GM18858 (cell line): ENCODE results near the gene C19orf67.

ENCODE experiments used
- ATAC-seq: cut with Tn5 transposase; IDR thresholded peaks from one replicate; pipeline ENCODE4 v1.9.1; 2021; ENCODE audit not compliant: unreplicated experiment

Gene C19orf67

DNA sequence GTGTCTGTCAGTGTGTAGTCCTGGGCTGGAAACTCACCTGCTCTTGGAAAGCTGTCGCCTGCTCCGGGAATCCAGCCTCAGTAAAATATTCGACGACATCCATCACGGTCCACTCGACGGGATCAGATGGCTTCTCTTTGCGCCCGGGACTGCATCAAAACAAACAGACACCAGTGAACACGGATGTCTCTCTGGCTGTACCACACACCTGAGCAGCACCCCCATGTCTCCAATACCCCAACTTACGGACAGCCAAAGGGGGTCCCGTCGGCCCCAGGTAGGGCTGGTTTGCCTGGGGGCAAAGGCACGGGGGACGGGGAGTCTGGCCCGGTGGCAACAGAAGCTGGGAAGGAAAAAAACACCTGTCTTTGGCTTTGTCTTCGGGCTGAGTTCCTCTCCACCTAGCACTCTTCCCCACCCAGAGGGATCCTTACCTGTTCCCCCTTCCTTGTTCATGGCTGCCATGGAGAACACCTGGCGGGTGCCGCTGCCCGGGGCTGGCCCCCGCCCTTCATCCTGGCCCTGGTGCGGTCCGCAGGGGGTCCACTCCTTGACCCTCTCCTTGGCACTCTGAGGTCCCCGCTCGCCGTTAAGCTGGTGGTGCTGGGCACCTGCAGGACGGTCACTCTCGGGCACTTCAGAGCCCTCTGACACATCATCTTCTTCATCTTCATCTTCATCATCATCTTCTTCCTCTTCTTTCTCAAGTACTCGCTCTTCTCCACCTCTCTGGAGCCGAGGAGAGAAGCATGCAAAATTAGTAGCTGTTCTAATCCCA lies 3.2 kb upstream of the C19orf67 start:
- no peak for ATAC-seq

DNA sequence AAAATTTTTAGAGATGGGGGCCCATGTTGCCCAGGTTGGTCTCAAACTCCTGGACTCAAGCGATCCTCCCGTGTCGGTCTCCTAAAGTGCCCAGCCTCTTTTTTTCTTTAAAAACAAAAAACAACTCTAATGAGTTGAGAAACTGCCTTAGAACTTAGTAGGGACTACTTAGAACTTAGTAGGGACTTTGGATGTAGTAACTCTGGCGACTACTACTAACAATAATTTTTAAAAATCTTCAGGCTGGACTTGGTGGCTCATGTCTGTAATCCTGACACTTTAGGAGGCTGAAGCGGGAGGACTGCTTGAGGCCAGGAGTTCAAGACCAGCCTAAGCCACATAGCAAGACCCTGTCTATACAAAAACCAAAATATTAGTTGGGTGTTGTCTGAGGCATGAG lies 515 bp upstream of the C19orf67 start:
- no peak for ATAC-seq

DNA sequence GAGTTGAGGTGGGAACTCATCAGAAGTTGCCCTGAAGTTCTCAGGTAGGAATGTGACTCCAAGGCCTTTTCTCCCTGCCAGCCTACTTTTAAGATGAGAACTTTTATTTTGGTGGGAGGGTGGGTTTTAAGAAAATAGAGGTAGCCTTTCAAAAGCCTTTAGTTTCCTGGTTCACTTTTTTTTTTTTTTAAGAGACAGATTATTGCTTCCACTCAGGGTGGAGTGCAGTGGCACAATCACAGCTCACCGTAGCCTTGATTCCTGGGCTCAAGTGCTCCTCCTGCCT lies 3.0 kb downstream of the C19orf67 start:
- no peak for ATAC-seq

DNA sequence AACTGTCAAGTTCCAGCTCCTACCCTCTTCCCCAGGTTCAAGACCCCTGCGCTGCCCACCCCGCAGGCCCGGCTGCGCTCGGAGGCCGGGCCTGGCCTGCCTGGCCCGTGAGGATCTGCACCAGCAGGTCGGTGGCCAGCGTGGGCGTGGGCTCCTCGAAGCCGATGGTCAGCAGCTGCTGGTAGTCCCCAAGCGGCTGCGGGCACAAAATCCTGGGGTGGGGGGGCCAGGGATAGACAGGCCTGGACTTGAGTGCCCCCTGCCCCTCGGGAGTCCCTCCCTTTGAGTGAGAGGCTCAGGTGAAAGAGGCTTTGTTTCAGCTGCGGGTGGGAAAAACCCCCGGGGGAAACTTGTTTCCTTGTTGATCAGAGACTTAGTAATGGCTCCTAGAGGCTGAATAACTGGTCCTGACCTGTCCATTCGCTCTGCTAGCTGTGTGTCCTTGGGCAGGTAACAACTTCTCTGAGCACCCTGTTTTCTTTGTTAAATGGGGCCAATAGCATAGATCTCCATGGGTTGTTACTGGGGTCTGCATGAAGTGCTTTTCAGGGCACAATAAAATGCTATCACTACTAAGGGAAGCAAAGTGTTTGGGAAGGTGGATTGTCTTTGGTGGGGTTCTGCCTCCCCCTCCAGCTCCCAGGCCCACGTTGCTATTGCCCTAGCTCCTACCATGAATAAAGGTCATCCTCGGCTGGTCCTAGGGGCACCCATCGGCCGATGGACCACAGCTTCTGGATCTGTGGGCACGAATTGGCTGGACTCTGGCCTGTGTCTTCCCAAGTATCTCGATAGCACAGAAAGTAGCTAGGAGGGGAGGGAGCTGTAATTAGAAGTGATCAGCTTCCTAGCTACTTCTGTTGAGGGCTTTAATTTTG lies 3.5 kb downstream of the C19orf67 start:
- peak; percentile 14 for ATAC-seq

DNA sequence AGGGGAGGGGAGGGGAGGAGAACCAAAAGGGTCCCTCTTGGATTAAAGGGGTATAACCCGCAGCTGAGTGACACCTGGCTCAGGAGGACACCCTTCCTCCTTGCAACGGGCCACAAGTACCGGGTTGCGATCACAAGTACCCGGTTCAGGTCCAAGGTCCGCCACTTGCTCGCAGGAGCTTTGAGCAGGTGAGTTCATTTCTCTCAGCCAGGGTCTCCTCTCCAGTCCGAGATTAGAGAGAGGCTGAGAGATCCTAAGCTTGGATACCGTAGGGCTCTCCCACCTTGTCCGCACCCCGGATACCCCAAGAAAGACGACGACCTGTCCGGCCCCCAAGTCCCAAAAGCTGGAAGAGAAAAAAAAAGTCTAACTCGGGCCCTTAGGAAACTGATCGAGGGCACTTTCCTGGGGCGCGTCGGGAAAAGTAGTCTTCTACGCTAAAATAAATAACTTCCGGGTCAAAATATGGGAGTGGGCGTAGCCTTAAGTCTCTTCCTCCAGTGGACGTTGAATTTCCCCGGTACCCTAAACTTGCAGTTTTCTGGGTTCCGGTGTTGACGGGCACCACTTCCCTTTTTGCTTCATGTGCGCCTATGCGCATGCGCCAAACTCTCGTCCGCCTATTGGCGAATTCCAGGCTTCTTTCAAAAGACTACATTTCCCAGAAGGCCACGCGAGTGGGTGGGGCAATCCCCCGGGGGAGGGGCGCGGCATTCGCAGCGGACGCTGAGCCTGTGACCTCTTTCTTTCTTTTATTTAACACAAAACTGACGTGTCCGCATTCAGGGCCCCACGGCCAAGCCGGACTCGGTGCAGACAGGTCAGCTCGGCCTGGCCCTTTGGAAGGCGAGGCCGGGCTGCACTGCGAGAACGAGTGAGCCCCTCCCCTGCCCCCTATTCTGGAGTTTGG lies 4.4 kb downstream of the C19orf67 start:
- peak; percentile 79 for ATAC-seq

DNA sequence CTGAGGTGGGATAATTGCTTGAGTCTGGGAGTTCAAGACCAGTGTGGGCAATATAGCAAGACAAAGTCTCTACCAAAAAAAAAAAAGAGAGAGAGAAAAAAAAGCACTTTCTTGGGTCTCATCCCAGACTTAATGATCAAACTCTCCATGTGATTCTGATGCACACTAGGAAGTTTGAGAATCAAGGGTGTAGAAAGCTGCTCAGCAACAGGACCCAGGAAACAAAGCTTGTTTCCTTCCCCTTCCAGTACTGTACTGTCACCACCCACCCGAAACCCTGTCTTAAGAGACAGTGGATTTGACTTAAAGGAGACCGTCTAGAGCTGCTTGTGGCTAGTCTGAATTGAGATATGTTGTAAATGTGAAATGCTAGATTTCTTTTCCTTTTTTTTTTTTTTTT lies 7.2 kb downstream of the C19orf67 start:
- ATAC-seq: no peak

DNA sequence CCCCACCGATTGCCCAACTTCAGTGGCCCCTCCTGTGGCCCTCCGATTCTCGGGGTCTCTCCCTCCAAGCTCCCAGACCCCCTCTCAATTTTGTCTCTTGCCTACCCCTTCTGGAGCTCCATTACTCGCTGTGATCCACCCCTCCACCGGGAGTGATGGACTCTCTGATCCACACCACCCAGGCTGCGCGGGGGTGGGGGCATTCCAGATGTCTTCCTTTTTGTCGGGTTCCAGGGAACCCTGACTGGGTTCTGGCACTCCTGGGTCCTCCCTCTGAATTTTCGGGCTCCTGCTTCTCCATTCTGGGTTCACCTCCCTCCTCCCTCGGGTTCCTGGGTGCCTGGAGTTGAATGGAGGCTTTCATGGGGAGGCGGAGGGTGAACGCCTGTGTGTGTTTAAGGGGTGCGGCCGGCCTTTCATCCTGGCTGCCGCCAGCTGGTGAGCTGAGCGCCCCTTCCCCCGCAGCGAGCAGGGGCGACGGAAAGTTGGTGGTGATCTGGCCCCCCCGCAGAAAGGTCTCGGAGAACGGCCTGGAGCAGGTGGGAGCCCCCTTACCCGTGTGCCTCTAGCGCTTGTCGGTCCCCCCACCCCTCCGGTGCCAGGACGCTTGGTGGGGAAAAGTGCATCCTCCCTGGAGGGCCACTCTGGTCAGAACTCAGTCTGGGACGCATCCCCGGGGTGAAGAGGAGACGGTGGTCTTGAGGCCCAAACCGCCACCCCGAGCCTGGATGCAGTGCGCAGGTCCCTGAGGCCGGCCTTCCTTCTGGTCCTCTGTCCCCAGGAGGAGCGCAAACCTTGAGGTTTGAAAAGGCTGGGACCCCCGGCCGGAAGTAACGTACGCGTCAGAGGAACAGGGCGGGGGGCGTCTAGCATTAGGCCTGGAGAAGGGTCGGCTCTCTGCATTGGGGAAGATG lies 11.4 kb downstream of the C19orf67 start:
- ATAC-seq: no peak

DNA sequence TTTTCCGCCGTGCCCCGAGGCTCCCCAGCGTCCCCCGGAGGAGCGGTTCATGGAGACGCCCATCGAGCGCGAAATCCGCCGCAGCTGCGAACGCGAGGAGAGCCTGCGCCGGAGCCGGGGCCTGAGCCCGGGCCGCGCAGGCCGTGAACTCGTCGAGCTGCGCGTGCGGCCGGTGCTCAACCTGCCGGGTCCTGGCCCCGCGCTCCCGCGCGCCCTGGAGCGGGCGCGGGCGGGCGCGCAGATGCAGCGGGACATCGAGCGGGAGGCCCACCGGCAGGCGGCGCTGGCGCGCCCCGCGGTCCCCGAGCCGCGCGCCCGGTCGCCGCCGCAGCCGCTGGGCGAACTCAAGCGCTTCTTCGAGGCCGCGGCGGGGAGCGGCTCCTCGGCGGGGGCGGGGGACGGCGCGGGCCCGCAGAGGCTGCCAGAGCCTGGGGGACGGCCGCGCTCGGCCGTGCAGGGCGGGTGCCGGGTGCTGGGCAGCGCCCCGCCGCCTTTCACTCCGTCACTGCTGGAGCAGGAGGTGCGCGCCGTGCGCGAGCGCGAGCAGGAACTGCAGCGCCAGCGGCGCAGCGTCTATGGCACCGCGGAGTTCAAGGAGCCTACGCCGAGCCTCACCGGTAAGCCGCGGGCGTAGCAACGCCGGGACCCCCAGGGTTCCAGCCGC lies 12.2 kb downstream of the C19orf67 start:
- no peak for ATAC-seq

DNA sequence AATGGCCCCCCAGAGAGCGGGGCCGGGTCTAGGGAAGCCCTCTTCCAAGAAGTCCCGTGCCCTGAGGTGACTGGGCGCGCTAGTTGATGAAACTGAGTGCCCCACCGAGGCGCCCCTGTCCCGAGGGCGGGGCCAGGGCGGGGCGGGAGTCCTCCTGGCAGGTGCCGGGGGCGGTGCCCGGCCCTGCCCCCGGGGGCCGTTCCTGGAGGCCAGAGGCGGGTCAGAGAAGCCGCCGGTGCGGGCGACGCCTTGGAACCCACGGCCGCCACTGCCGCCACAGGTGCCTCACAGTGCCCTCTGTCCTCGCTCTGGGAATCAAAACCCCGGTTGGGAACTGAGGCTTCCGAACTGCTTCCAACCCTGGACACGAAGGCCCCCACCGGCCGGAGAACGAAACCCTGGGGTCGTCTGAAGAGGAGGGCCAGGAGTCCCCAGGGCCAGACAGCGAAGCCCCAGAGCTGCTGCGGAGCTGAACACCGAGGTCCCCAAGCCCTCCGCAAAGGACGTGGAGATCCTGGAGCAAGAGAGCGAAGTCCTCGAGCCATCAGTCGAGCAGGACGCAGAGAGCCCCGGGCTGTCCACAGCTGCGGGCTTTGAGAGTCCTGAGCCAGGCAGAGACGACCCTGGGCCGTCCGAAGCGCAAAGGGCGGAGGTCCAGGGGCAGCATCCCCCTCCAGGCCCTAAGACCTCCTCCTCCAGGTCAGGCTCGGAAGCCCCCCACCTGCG lies 12.9 kb downstream of the C19orf67 start, which contains the start of gene MISP3:
Gene MISP3, plus strand, starts transcription at position 252 of the 726 bp plus-strand sequence. CDS start 524 bp downstream, outside the sequence.
- ATAC-seq: no peak

DNA sequence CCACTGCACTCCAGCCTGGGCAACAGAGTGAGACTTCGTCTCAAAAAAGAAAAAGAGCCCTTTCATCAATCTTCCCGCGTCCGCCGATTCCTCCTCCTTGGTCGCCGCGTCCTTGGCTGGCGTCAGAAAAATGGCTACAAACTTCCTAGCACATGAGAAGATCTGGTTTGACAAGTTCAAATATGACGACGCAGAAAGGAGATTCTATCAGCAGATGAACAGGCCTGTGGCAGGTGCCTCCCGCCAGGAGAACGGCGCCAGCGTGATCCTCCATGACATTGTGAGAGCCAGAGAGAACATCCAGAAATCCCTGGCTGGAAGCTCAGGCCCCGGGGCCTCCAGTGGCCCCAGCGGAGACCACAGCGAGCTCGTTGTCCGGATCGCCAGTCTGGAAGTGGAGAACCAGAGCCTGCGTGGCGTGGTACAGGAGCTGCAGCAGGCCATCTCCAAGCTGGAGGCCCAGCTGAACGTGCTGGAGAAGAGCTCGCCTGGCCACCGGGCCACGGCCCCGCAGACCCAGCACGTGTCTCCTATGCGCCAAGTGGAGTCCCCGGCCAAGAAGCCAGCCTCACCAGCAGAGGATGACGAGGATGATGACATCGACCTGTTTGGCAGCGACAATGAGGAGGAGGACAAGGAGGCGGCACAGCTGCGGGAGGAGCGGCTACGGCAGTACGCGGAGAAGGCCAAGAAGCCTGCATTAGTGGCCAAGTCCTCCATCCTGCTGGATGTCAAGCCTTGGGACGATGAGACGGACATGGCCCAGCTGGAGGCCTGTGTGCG lies 15.1 kb downstream of the C19orf67 start:
- ATAC-seq: no peak

DNA sequence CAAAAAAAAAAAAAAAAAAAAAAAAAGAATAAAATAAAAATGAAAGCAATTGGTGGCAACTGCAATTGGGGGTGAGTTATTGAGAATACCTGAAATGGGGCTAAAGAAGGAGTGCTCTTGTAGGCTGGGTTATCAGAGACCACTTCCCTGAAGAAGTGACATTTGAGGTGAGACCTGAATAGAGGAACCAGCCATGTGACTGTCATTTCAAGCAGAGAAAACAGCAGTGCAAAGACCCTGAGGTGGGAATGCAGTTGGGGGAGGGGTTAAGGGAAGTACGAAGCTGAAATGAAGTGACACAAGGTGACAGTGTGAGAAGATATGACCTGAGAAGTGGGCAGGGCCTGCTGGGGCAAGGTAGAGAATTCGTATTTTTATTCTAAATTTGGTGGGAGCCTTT lies 19.4 kb downstream of the C19orf67 start:
- ATAC-seq: no peak

DNA sequence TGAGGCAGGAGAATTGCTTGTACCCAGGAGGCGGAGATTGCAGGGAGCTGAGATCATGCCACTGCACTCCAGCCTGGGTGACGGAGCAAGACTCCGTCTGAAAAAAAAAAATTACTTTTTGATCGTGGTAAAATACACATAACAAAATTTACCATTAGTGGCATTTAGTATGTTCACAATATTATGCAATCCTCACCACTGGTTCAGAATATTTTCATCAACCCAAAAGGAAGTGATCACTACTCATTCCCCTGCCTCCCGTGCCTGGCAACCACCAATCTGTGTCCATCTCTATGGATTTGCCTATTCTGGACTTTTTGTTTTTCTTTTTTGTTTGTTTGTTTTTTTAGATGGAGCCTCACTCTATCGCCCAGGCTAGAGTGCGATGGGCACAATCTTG lies 22.5 kb downstream of the C19orf67 start:
- ATAC-seq: no peak

DNA sequence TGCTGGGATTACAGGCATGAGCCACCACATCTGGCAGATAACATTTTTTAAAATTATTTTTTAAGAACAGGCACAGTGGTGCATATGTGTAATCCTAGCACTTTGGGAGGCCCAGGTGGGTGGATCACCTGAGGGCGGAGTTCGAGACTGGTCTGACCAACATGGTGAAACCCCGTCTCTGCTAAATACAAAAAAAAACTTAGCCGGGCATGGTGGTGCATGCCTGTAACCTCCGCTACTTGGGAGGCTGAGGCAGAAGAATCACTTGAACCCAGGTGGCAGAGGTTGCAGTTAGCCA lies 23.1 kb downstream of the C19orf67 start:
- ATAC-seq: no peak

DNA sequence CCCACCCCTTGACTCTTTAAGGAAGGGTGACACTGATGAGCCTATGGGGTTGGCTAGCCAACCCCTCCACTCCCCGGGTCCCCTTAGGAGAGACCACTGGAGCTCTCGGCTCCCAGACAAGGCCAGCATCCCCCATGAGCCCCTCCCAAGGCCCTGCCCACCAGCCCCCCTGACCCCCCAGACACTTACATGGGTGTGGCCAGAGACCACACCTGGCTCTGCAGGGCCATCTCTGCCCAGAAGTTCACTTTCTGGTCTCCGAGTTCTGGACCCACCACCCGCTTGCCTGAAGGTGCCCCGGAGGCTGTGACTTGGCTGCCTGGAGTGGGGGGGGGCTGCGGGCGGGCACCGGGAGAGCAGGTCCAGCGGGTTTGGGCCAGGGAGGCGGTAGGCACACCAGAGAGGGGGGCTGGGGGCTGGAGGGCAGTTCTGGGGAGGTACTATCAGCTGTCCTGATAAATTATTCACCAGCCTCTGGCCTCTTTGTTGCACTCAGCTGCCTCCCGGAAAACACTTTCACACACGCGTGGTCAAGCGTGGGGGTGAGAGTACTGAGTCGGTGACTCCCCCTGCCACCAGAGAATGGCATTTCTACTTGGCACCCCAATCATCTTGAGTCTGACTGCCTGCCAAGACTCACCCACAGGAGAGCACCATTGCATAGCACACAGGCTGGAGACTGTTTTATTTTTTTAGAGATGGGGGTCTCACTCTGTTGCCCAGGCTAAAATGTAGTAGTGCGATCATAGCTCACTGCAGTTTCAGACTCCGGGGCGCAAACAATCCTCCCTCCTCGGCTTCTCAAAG lies 23.6 kb downstream of the C19orf67 start, which contains the start of gene PALM3:
Gene PALM3, minus strand, starts transcription at position 326 of the 807 bp plus-strand sequence. Its CDS starts 96 bp downstream, at position 230.
- no peak for ATAC-seq

DNA sequence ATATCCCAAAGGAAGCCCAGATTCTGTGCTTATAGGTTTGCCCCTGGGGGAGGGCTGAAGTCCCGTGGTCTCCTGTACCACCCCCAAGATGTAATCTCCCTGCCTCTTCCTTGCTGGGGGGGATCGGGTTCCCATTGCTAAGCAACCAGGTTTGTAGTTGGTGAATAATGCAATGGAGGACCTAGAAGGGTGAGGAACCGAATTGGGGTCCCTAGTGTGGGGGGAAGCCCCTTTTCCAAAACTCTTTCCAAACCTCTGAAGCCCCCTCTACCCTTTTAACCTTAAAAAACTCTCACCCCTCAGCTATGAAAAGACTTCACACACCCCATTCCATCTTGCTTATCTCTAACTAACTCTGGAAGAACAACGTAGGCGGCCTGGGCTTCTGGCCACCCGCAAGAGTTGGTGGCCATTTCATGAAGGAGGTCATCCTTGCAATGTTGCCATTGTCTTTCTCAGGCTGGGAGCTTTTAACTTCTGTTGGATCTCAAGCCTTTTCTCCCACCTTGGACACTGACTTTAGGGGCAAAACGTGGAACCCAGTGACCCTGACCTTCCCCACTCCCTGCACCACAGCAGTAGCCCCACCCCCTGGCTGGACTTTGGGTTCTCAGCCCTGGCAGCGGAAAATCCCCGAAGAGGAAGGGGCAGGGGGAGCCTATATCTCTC lies 24.4 kb downstream of the C19orf67 start:
- no peak for ATAC-seq

DNA sequence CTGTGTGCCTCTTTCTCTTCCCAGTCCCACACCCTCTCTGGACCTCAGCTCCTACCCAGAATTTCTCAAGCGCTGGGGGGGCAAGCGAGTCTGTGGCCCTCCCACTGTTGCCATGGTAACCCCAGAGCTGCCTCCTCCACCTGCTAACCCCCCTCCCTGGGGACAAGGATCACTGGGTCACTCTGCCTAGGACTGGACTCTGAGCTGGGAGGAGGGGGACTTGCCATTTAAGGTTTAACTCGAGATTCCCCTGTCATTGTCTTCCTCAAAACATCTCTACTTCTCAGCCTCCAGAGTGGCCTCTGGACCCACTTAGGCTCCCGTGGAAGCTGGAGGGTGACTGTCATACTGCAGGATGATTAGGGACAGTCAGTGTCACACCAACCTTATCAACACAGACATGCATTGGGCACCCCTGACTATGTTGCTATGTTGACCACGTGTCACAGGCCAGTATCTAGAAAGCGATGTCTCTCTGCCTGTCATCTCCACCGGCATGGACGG lies 25.9 kb downstream of the C19orf67 start:
- no peak for ATAC-seq

DNA sequence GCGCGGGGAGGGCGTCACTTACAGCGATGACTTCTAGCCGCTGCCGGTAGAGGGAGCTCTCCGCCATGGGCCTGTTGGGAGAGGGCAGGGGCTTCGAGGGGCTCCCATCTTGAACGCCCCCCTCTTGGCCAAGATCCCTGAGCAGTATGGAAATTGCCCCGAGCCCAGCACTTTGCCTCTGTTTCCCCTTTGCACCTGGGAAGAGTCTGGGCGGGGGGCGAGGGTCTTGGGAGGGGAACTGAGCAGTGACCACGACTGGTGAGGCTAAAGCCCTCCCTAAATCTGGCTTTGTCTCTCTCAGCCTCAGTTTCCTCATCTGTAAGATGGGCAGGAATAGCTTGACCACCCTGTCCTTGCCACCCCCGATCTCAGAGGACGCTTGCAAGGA lies 26.5 kb downstream of the C19orf67 start:
- no peak for ATAC-seq
